CD4-positive, alpha-beta T cell (primary cell): ENCODE results near the gene MEGF9. TPM values are rescaled to one million over a fixed set of nuclear protein-coding genes. Genes with fewer than 3 reads are reported as not detected.

Source experiments
- ATAC-seq: fragments of 200-7000 bp; cut with Tn5 transposase; one replicate; pipeline ENCODE4 v1.10.0; 2022; ENCODE audit warnings: mild to moderate bottlenecking; ENCODE audit not compliant: poor library complexity
- CTCF ChIA-PET: fragments of 350-600 bp; sonication (Branson Sonifier 250); formaldehyde crosslinking; loops from one replicate; lab custom pipeline; 2021; ENCODE audit warnings: antibody characterized with exemption, inconsistent platforms; lab: Charles Lee
- POLR2A ChIA-PET: fragments of 350-600 bp; sonication (Branson Sonifier 250); formaldehyde crosslinking; loops from one replicate; lab custom pipeline; 2021; ENCODE audit warnings: antibody characterized with exemption, inconsistent platforms; lab: Charles Lee
- DNase-seq, 14 experiments: peaks; one replicate each; pipeline ENCODE4 v3.0.0-alpha.2; 2013 to 2020; ENCODE audit warnings: mixed read lengths in 2 of 14
- H3K27ac ChIP-seq, 2 donors: one replicate each; pipeline versions ENCODE4 v1.5.1 to v1.7.0; 2013; ENCODE audit warnings: low read length in 2 of 2, low read depth in 1 of 2, mild to moderate bottlenecking in 1 of 2
- H3K27me3 ChIP-seq, 2 experiments: 1 replicate in 1 of 2; 2 replicates in 1 of 2; pipeline versions ENCODE4 v1.6.1 to v1.7.0; 2013; ENCODE audit warnings: low read length in 2 of 2, control low read depth in 1 of 2, mild to moderate bottlenecking in 1 of 2, moderate library complexity in 1 of 2; ENCODE audit not compliant: insufficient read depth in 2 of 2, control insufficient read depth in 1 of 2
- H3K36me3 ChIP-seq: one replicate; pipeline ENCODE4 v1.6.1; 2013; ENCODE audit warnings: low read length, control low read depth; ENCODE audit not compliant: insufficient read depth
- H3K4me1 ChIP-seq: one replicate; pipeline ENCODE4 v1.6.1; 2013; ENCODE audit warnings: low read length, control low read depth; ENCODE audit not compliant: insufficient read depth
- H3K4me3 ChIP-seq: one replicate; pipeline ENCODE4 v1.5.1; 2013; ENCODE audit warnings: mild to moderate bottlenecking, low read length, moderate library complexity
- H3K9me3 ChIP-seq, 2 experiments: 1 replicate in 1 of 2; 2 replicates in 1 of 2; pipeline versions ENCODE4 v1.6.1 to v1.7.0; 2013; ENCODE audit warnings: low read length in 2 of 2, mild to moderate bottlenecking in 2 of 2, control low read depth in 1 of 2, moderate library complexity in 1 of 2; ENCODE audit not compliant: control insufficient read depth in 1 of 2, insufficient read depth in 1 of 2
- H3K27ac Mint-ChIP-seq: one replicate; pipeline ENCODE4 v1.8.0; 2020; ENCODE audit warnings: mixed read lengths
- H3K27me3 Mint-ChIP-seq: one replicate; pipeline ENCODE4 v1.8.0; 2021; ENCODE audit warnings: mixed read lengths
- H3K36me3 Mint-ChIP-seq: one replicate; pipeline ENCODE4 v1.8.0; 2021; ENCODE audit warnings: low read depth, mixed read lengths
- H3K4me1 Mint-ChIP-seq: one replicate; pipeline ENCODE4 v1.8.0; 2021; ENCODE audit warnings: low read depth, mixed read lengths
- H3K4me3 Mint-ChIP-seq: one replicate; pipeline ENCODE4 v1.8.0; 2020; ENCODE audit warnings: mild to moderate bottlenecking, mixed read lengths
- H3K9me3 Mint-ChIP-seq: one replicate; pipeline ENCODE4 v1.8.0; 2020; ENCODE audit warnings: mixed read lengths
- intact Hi-C, 2 experiments: fragments of 100-400 bp; cut with DNase I in 1 of 2; cut with micrococcal nuclease in 1 of 2; formaldehyde crosslinking; loops; one replicate each; pipeline versions ENCODE4 v1.15.1 to v1.9.0; 2023 to 2025; cut with DNase I, micrococcal nuclease
- total RNA-seq, 174 experiments: library from RNA in 2 of 174; stranded (reverse) in 2 of 174; gene quantifications; one replicate each; pipeline ENCODE4 v1.2.3 and lab custom pipeline; 2021 to 2026
- TF ChIP-seq, protein P1 (sequence below): fragments of 200-600 bp; IDR thresholded peaks from one replicate; pipeline ENCODE4 v1.8.0; 2022; ENCODE audit warnings: antibody characterized with exemption, mild to moderate bottlenecking

The MEGF9 gene
- total RNA-seq, 2 experiments from 2014 or later, result 4.0 to 4.5 TPM

DNA sequence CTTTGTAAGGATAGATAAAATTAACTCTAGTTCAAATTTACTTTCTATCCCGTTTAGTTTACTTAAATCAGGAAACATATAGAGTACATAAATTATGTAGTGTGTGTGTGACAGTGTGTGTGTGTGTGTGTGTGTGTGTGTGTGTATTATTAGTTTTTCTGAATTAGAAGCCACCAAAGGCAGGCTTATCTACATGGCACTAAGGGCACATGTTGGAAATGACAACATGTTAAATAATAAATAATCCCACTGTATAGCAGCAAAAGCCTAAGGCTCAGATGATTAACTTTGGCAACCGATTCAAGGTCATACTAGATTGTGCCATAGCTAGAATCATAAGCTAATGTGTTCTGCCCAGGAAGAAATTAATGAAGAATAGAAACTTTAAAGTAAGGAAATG, 54.6 kb downstream of the MEGF9 start:
- H3K4me3 Mint-ChIP-seq, result no peak overlapping the region
- Histone ChIP-seq H3K27me3 (no peaks in the 10 kb centered on the region), H3K9me3 (no peaks in the 10 kb centered on the region), H3K4me3 (no peak overlapping the region), H3K36me3 (no peaks in the 10 kb centered on the region), H3K27ac (no peak overlapping the region), H3K4me1 (no peaks in the 10 kb centered on the region)
- H3K36me3 Mint-ChIP-seq, result no peaks in the 10 kb centered on the region
- POLR2A ChIA-PET, result no interaction called here
- CTCF ChIA-PET, result no interaction called here
- intact Hi-C loops, result no loop called here
- TF ChIP-seq, protein P1, sequence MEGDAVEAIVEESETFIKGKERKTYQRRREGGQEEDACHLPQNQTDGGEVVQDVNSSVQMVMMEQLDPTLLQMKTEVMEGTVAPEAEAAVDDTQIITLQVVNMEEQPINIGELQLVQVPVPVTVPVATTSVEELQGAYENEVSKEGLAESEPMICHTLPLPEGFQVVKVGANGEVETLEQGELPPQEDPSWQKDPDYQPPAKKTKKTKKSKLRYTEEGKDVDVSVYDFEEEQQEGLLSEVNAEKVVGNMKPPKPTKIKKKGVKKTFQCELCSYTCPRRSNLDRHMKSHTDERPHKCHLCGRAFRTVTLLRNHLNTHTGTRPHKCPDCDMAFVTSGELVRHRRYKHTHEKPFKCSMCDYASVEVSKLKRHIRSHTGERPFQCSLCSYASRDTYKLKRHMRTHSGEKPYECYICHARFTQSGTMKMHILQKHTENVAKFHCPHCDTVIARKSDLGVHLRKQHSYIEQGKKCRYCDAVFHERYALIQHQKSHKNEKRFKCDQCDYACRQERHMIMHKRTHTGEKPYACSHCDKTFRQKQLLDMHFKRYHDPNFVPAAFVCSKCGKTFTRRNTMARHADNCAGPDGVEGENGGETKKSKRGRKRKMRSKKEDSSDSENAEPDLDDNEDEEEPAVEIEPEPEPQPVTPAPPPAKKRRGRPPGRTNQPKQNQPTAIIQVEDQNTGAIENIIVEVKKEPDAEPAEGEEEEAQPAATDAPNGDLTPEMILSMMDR, result no peak
- no peak overlapping the region for H3K27ac Mint-ChIP-seq
- H3K27me3 Mint-ChIP-seq, result no peaks in the 10 kb centered on the region
- no peaks in the 10 kb centered on the region for H3K4me1 Mint-ChIP-seq
- ATAC-seq (no peak), DNase-seq (no peak)
- no peaks in the 10 kb centered on the region for H3K9me3 Mint-ChIP-seq

DNA sequence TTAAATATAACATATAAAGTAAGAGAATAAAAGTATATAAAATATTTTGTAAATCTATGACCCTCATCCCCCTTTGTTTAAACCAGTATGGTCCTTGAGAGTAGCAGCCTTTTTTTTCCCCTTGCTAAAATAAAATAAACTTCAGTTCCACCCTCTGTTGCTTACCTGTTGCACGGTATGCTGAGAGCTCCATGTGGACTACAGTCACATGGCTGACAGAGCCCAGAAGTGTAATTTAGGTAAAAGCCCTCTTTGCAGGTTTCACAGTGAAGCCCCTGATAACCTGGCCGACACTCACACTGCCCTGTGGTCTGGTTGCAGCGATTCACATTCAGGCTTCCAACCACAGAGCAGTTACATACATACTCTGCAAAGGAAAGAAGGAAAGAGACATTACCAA, 55.1 kb downstream of the MEGF9 start:
- no peak overlapping the region for H3K27ac ChIP-seq
- no peaks in the 10 kb centered on the region for H3K9me3 ChIP-seq
- POLR2A ChIA-PET, result no interaction called here
- intact Hi-C loops, result no loop called here
- no peaks in the 10 kb centered on the region for H3K27me3 ChIP-seq
- H3K4me3 Mint-ChIP-seq, result no peak overlapping the region
- H3K9me3 Mint-ChIP-seq, result no peaks in the 10 kb centered on the region
- CTCF ChIA-PET, result no interaction called here
- H3K36me3 ChIP-seq, result no peaks in the 10 kb centered on the region
- no peak overlapping the region for H3K27ac Mint-ChIP-seq
- DNase-seq, result no peak
- H3K36me3 Mint-ChIP-seq, result peaks cover 3% of the 10 kb centered on the region
- TF ChIP-seq, protein P1, result no peak
- no peaks in the 10 kb centered on the region for H3K4me1 Mint-ChIP-seq
- no peak overlapping the region for H3K4me3 ChIP-seq
- no peaks in the 10 kb centered on the region for H3K27me3 Mint-ChIP-seq
- no peaks in the 10 kb centered on the region for H3K4me1 ChIP-seq
- no peak for ATAC-seq

DNA sequence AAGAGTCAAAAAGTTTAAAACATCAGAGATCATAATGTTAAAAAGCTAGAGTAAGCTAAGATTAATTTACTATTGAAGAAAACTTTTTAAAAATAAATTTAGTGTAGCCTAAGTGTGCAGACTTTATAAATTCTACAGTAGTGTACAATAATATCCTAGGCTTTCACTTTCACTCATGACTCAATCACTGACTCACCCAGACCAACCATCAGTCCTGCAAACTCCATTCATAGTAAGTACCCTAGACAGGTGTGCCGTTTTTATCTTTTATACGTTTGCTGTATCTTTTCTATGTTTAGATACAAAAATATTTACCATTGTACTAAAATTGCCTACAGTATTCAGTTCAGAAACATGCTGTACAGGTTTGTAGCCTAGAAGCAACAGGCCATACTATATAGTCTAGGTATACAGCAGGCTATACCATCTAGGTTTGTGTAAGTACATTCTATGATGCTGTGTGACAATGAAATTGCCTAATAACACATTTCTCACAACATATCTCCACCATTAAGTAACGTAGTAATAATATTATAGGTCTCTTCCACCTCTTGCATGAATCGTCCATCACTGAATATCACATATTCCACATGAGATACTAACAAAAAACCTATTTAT, 59.2 kb downstream of the MEGF9 start:
- Histone ChIP-seq H3K4me3 (no peak overlapping the region), H3K27me3 (no peaks in the 10 kb centered on the region), H3K27ac (no peak overlapping the region), H3K36me3 (no peaks in the 10 kb centered on the region), H3K9me3 (no peaks in the 10 kb centered on the region), H3K4me1 (no peaks in the 10 kb centered on the region)
- H3K27me3 Mint-ChIP-seq, result no peaks in the 10 kb centered on the region
- H3K36me3 Mint-ChIP-seq, result peaks cover 14% of the 10 kb centered on the region
- ATAC-seq (no peak), DNase-seq (peak in 1 of 14 experiments; percentile 12)
- intact Hi-C loops, result no loop called here
- POLR2A ChIA-PET, result no interaction called here
- no peak overlapping the region for H3K27ac Mint-ChIP-seq
- no peaks in the 10 kb centered on the region for H3K4me1 Mint-ChIP-seq
- no peaks in the 10 kb centered on the region for H3K9me3 Mint-ChIP-seq
- TF ChIP-seq, protein P1, result no peak
- H3K4me3 Mint-ChIP-seq, result no peak overlapping the region
- CTCF ChIA-PET, result no interaction called here
